GM19025 (cell line): Measurements from ENCODE around the gene ARPC2.

Experiments used
- ATAC-seq: cut with Tn5 transposase; IDR thresholded peaks from one replicate; pipeline ENCODE4 v1.9.1; 2021; ENCODE audit warnings: mild to moderate bottlenecking, low read depth, moderate library complexity; ENCODE audit not compliant: unreplicated experiment

ARPC2 gene

DNA sequence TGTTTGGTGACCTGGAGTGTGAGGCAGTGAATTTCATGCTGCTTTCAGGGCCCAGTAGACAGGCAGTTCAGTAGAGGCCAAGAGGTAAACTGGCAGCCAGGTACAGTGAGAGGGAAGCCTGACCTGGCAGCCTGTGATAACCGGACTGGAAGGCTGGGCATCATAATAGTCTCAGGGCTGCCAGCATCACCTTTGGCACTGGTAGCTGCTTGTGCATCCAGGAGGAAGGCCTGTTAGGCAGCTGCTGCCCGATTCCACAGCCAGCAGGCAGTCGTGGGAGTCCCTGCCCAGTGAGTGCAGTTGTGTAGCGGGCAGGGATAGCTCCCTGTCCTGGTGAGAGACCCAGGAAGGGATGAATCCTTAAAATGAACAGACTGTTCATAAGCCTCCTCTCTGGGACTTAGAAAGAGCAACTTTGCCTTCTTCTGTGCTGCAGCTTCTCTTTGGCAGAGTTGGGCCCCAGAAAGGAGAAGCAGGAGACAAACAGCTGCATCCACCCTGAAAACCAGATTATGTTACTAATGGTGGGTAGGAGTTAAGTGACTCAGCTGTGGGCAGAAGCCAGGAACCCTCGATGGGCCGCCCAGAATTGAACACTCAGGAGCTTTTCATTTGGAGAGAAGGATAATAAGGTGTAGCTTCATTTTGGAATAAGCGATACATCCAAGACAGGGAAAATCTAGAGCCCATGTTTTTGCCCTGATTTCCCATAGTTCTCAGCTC is 35.7 kb downstream of the ARPC2 start:
- ATAC-seq, result no peak

DNA sequence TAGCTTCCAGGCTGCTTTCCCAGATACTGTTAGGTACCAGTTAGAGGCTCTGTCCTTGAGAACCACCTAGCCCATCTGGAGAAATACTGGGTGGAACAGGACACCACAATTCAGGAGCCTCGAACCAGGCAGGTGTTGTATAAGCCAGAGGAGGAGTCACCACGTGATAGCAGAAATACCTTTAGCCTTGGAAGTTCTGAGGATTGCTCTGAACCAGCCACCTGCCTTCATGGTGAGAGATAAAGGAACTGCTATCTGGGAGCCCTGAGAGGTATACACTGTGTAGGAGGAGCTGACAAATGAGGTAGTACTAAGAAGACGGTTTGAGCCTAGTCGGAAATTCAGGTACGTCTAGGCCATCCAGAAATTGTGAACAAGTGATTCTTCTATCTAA is 36.2 kb downstream of the ARPC2 start:
- no peak for ATAC-seq

DNA sequence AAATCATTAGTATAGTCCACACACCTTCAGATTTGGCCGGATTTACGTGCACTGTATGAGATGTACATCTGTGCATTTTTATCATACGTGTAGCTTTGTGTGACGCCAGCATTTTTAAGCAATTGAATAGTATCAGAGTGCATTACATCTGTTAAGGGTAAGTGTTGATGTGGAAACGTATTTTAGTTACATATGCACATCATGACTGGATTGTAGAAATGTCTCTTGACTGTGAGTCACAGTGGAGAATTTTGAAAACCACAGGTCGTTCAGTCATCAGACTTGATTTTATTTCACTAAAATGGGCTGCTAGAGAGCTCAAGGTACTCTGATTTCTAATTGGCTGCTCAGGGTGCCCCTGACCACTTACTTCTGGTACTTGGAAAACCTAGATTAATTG is 38.5 kb downstream of the ARPC2 start:
- ATAC-seq, result no peak

DNA sequence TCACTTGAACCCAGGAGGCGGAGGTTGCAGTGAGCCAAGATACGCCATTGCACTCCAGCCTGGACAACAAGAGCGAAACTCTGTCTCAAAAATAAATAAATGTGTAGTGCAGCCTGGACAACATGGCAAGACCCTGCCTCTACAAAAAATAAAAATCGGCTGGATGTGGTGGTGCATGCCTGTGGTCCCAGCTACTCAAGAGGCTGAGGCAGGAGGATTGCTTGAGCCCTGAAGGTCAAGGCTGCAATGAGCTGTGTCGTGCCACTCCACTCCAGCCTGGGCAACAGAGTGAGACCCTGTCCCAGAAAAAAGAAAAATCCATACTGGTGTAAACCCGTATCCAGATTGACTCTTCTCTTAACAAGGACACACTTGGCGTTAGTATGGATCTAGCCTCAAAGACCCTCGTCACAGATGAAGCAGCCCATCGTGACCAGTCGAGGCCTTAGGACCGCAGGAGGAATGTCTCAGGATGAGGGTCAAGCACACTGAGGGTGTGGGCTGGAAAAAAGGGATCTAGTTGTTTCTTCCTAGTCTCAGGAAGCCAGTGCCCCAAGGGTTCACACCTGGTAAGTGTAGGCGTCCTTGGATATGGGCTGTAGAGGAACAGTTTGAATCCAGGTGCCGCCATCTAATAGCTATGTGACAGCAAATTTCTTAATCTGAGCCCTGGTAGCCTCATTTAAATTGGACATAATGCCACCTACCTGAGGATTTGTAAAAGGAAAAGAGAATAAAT is 39.8 kb downstream of the ARPC2 start:
- peak; percentile 6 for ATAC-seq

DNA sequence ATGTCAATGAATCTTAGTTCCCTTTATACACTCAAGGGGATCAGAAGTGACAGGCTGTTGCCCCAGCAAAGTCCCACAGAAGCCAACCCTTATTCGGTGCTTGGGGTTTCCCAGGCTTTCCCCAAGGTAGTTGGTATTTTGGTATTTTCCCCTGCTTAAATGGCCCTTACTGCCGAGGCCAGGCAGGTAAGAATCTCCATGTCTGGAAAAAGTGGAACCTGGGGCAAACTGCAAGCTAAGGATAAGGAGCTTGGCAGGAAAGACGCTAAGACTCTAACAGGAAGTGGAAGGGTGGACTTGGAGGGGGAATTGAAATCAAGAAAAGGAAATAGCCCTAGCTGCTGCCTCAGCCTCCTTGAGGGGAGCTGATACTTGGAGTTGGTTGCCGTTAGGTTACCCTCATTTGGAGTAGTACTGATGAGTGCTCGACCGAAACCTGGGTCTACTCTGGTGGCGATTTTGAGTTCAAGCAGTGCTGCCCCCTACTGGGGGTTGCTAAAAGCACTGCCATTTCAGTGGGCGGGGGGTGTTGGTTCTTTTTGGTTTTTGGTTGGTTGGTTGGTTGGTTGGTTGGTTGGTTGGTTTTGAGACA is 40.5 kb downstream of the ARPC2 start:
- ATAC-seq, result peak; percentile 43

DNA sequence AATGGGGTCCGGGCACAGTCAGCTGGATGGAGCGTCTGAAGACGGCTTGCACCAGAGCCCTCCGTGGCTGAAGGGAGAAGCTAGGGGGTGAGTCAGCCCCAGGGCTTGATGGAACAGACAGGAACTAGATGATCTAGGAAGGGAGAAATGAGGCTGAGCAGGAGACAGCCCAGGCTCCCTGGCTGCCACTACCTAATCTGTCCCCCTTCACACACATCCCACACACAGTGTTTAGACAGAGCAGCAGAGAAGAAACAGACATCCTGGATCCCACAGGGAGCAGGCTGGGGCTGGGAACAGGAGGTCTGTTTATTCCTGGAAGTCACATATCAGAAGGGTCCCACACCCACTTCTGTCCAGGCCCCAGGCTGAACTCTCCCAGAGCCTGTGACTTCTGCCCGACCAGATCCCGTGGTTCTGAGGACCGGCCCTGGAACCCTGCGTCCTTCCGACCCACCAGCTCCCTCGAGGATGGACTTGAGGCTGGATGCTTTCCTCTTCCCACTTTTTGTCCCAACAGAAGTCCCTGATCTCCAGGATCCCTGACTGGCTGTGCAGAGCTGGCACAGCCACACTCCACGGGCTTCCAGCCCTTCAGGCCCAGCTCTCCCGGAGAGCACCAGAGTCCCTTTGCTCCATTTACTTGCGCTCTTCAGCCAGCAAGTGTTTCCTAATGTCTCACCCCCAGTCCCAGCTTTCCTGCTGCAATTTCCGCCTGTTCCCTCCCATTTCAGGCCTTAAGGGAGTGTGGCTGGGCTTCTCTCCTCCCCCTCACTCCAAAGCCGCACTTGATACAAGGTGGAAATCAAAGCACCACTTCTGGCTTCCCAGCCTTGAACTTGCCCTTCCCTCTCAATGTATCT is 42.3 kb downstream of the ARPC2 start:
- no peak for ATAC-seq

DNA sequence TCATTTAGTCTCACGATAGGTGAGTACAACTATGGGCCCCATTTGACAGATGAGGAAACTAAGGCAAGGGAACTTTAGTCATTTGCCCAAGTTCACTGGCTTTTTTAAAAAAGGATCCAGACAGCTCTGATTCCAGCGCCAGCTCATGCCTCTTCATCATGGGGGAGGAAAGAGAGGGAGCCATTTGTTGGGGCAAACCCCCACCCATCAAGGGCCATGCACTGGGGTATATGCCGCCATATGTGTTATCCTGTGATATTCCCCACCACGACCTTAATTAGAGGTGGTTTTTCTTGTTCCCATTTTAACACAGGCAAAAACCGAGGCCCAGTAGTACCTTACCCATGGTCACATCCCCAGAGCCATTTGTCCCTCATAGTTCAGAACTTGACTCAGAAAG is 43.2 kb downstream of the ARPC2 start:
- ATAC-seq, result no peak

DNA sequence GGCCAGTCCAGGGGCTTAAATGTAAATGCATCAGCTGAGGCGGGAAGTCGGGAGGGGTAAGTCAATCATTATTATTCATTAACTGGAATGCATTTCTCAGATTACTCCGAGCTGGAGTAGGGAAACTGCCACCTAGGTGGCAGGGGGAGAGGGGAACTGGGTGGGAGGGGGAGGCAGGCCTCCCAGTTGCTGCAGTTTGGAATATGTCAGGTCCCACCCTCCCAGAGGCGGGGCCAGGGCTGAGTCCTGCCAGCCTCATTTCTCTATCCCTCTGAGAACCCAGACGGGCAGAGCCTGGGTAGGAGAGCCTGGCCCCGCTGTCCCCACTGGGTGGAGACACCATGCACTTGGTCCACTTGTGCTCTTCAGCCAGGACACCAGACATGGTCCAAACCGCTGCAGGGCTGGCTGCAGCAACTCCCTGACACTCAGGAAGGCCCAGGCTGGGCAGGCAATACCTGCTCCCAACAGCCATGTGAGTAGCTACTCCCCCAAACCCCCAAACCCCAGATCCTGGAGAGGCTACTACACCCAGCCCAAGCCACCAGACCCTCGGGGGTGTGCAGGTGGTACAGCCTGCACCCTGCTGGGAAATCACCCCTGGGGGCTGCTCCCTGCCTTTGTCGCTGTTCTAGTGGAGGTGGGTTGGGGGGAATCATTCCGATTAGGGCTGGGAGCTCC is 43.9 kb downstream of the ARPC2 start, which contains the start of gene GPBAR1:
Gene GPBAR1 (plus strand): TSS at position 274 of the 681 bp plus-strand sequence. CDS start 1,710 bp downstream, outside the sequence.
- ATAC-seq, result no peak

DNA sequence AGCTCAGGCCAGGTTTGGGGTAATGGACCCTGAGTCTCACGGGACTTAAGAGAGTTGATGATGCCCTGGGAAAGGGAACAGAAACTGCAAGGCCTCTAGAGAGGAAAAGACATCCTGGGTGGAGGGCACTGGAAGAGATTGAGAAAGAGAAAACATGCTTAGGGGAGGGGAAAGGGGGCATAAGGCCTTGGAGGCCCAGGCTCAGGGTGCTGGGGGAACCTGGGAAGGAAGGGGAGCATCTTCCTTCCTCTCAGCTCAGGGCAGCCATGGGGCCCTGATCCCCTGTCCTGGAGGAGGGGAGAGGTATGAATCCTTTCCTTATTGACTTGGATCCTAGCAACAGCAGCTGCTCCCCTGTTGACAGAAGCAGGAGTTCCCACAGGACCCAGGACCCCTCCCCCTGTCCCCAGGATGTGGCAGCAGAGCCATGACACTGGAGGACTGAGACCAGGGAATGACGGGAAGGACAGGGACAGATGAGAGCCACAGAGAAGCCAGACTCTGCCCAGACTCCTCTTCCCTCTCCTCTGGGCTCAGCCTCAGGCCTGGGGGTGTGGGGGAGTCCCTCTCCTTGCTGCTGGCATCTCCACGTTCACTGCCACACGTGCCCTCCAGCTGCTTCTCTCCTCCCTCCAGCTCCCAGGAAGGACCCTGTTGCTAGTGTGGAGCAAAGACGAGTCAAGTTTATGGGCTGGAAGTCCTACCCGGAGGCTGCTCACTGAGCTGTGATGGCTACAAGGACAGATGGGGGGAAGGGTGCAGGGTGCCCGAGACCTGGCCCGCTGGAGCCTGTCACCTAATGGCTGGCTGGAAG is 44.6 kb downstream of the ARPC2 start:
- ATAC-seq, result no peak

DNA sequence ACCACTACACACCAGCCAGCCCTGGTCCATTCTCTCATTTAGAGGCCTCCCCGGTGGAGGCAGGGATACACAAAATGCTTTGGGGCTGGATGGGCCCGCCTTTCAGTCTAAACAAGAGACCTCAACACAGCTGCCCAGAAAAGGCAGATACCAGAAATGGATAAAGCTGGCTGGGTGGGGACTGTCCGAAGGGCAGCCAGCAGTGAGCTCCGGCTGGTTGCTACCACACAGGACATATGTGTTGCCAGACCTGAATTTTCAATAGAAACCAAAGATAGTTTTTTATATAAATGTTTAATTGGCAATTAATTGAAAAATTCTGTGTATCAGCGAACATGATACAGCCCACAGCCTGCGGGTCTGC is 45.2 kb downstream of the ARPC2 start:
- ATAC-seq, result no peak

DNA sequence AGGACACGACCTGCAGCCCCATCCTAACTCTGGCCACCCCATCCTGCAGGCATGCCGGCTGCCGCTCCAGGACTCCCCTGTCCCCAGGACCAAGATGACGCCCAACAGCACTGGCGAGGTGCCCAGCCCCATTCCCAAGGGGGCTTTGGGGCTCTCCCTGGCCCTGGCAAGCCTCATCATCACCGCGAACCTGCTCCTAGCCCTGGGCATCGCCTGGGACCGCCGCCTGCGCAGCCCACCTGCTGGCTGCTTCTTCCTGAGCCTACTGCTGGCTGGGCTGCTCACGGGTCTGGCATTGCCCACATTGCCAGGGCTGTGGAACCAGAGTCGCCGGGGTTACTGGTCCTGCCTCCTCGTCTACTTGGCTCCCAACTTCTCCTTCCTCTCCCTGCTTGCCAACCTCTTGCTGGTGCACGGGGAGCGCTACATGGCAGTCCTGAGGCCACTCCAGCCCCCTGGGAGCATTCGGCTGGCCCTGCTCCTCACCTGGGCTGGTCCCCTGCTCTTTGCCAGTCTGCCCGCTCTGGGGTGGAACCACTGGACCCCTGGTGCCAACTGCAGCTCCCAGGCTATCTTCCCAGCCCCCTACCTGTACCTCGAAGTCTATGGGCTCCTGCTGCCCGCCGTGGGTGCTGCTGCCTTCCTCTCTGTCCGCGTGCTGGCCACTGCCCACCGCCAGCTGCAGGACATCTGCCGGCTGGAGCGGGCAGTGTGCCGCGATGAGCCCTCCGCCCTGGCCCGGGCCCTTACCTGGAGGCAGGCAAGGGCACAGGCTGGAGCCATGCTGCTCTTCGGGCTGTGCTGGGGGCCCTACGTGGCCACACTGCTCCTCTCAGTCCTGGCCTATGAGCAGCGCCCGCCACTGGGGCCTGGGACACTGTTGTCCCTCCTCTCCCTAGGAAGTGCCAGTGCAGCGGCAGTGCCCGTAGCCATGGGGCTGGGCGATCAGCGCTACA is 45.9 kb downstream of the ARPC2 start:
- ATAC-seq, result no peak

DNA sequence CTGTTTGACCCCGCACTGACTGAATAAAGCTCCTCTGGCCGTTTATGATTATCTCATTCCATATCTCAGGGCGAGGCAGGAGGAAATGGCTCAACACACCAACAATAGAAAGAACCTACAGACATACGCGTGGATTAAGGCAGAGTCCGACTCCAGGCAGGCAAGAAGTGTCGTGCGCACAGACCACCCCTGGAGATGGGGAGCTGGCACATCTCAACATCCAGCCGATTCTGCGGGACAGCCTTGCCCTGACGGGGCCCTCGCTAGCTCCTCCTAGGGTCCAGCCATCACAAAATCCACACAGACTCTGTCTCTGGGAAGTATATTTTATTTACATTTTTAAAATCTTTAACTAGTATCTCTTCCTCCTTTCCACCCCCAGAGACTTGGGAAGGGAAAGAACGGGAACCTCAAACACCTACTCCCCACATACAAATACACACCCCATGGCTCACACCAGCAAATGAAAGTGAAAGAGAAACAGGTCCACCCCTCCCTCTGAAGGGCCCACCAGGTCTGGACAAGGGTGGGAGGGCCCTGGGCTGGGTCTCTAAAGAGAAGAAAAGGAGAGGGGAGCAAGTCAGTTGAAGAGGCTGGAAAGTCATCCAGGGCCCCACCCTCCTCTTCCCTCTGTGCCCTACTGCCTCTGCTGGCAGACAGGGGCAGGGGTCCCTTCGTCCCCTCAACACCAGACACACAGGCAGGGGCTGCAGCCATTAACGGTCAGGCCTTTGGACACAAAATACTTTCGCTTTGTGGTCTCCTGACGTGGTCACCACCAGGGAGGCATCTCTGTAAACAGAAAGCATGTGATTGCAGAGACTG is 47.0 kb downstream of the ARPC2 start:
- no peak for ATAC-seq

DNA sequence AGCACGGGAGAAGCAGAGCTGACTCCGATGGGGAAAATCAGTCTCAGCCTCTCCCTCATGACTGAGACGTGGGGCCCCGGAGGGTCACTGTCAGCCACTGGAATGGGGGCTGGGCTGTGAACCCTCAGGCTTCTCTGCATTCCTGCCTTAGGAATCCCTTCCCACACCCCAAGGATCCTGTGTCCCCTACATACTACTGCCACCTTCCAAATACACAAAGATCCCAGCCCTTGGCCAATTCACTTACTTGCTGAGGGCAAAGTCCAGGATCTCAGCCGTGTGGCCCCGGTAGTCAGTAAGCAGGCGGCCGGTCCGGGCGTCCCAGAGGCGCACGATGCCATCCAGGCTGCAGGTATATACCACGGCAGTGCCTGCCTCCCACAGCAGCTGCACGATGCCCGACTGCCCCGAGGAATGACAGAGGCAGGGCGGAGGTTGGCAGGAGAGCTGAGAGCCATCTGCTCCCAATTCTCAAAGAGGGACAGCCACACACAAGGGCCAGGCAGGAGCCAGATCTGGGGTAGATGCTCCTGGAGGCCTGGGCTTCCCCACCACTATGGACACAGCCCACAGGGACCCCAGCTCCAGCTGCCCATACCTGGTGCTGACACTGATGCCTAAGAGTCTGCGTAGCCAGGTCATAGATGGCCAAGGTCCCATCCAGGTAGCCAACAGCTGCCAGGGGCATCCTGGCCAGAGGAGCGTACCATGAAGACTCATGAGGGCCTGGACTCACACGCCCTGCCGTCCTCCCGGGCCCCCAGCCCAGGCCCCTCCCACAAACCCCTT is 48.0 kb downstream of the ARPC2 start:
- ATAC-seq, result no peak

DNA sequence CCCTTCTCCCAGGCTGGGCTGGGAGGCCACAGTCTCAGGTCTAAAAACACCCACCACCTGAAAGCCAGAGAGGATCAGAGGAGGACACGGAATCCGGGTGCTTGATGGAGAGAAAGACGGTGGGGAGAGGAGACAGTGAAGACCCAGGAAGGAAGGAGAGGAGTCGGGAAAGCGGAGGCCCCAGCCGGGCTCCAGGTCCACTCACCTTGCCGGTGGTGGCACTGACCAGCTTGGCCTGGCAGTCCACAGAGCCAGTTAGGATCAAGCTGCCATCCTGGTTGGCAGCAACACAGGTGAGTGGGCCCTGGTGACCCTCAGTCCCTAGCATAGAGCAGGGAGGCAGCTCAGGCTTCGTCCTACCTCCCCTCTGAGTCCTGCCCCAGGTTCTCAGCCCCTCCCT is 48.6 kb downstream of the ARPC2 start:
- ATAC-seq, result no peak

DNA sequence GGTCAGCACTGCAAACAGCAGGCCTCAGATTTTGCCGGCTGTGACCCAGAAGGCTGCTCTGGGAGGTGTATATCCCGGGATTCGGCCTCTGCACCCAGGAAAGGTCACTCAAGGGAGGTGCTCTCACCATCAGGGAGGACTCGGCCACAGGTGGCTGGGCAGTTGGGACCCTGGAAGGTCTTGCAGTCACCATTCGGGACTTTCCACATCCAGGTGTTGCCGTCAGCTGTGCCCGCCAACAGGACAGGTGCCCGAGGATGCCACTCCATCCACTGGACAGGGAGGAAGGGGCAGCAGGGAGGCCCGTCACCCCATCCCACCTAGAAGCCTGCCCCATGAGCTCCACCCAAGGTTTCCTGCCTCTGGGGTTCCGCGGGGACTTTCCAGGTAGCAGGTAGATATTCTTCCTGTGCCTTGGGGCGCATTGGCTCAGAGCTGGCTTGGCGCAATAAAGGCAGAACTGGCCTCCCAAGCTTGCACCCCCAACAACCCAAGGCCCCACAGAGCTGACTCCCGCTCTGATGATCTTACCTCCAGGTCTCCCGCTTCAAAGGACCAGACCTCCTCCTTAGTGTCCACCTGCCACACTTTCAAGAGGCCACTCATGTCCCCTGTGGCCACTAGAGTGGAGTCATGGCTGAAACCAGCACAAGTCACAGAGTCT is 49.5 kb downstream of the ARPC2 start:
- no peak for ATAC-seq

DNA sequence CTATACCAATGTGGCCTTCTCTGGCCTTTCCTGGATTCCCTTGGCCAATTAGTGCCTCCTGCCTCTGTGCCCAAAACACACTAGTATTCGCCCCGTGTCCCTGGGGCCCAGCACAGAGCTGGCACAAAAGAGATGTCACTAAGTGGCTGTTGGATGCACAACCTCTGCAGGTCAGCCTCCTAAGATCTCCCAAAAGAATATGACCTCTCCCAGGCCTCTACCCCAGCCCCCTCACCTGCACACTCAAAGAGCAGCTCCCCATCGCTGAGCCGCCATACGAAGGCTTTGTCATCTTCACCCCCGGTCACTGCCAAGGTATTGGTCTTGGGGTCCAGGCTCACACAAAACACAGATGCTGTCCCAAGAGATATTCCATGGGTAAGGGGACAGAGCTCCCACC is 50.3 kb downstream of the ARPC2 start:
- ATAC-seq, result no peak
